MM.1S (cell line): ENCODE data around the gene TNFRSF14.

Source experiments
- DNase-seq: peaks from one replicate; pipeline ENCODE4 v3.0.0-alpha.2; 2015
- H2AFZ ChIP-seq: fragments of 300-600 bp; sonication (generic); 2 replicates; pipeline ENCODE4 v1.6.0; 2016; ENCODE audit warnings: antibody characterized with exemption, low read length
- H3F3A ChIP-seq: fragments of 300-600 bp; sonication (generic); 2 replicates; pipeline ENCODE4 v1.6.1; 2016; ENCODE audit warnings: mild to moderate bottlenecking, antibody characterized with exemption, low read length, moderate library complexity, mixed read lengths; ENCODE audit not compliant: insufficient read depth
- H3K27ac ChIP-seq: fragments of 300-600 bp; sonication (generic); 2 replicates; pipeline ENCODE4 v1.5.1; 2016; ENCODE audit warnings: mild to moderate bottlenecking, low read length
- H3K27me3 ChIP-seq: fragments of 300-600 bp; sonication (generic); replicated peaks from 2 replicates; pipeline ENCODE4 v1.6.0; 2016; ENCODE audit warnings: low read length; ENCODE audit not compliant: insufficient read depth
- H3K36me3 ChIP-seq: fragments of 300-600 bp; sonication (generic); replicated peaks from 2 replicates; pipeline ENCODE4 v1.6.1; 2016; ENCODE audit warnings: mild to moderate bottlenecking, low read length, mixed read lengths; ENCODE audit not compliant: insufficient read depth
- H3K4me1 ChIP-seq: fragments of 300-600 bp; sonication (generic); 2 replicates; pipeline ENCODE4 v1.6.1; 2016; ENCODE audit warnings: low read length, mixed read lengths
- H3K4me2 ChIP-seq: fragments of 300-600 bp; sonication (generic); 2 replicates; pipeline ENCODE4 v1.6.0; 2016; ENCODE audit warnings: low read depth, low read length
- H3K4me3 ChIP-seq: fragments of 300-600 bp; sonication (generic); 2 replicates; pipeline ENCODE4 v1.5.1; 2016; ENCODE audit warnings: low read length, mixed read lengths
- H3K79me2 ChIP-seq: fragments of 300-600 bp; sonication (generic); 2 replicates; pipeline ENCODE4 v1.6.1; 2016; ENCODE audit warnings: mixed run types, low read length, mixed read lengths
- H3K9ac ChIP-seq: fragments of 300-600 bp; sonication (generic); 2 replicates; pipeline ENCODE4 v1.6.1; 2016; ENCODE audit warnings: low read length, mixed read lengths
- H3K9me2 ChIP-seq: fragments of 300-600 bp; sonication (generic); replicated peaks from 2 replicates; pipeline ENCODE4 v1.6.1; 2016; ENCODE audit warnings: mild to moderate bottlenecking, low read length, mixed read lengths; ENCODE audit not compliant: insufficient read depth
- H3K9me3 ChIP-seq: fragments of 300-600 bp; sonication (generic); replicated peaks from 2 replicates; pipeline ENCODE4 v1.6.1; 2016; ENCODE audit warnings: mild to moderate bottlenecking, low read length, mixed read lengths; ENCODE audit not compliant: insufficient read depth
- H4K20me1 ChIP-seq: fragments of 300-600 bp; sonication (generic); 2 replicates; pipeline ENCODE4 v1.6.1; 2016; ENCODE audit warnings: mild to moderate bottlenecking, low read length, moderate library complexity, mixed read lengths; ENCODE audit not compliant: insufficient read depth
- CTCF ChIP-seq: fragments of 300-600 bp; sonication (generic); IDR thresholded peaks from 2 replicates; pipeline ENCODE4 v1.5.1; 2016; ENCODE audit warnings: antibody characterized with exemption, low read length, mixed read lengths
- EZH2 ChIP-seq: fragments of 300-600 bp; sonication (generic); optimal IDR thresholded peaks from 2 replicates; pipeline ENCODE3; 2017; ENCODE audit warnings: low read depth, mild to moderate bottlenecking, antibody characterized with exemption, low read length, mixed read lengths
- EZH2phosphoT487 ChIP-seq: fragments of 300-600 bp; sonication (generic); IDR thresholded peaks from 2 replicates; pipeline ENCODE4 v1.6.1; 2018; ENCODE audit warnings: antibody characterized with exemption, low read length

Gene TNFRSF14

DNA sequence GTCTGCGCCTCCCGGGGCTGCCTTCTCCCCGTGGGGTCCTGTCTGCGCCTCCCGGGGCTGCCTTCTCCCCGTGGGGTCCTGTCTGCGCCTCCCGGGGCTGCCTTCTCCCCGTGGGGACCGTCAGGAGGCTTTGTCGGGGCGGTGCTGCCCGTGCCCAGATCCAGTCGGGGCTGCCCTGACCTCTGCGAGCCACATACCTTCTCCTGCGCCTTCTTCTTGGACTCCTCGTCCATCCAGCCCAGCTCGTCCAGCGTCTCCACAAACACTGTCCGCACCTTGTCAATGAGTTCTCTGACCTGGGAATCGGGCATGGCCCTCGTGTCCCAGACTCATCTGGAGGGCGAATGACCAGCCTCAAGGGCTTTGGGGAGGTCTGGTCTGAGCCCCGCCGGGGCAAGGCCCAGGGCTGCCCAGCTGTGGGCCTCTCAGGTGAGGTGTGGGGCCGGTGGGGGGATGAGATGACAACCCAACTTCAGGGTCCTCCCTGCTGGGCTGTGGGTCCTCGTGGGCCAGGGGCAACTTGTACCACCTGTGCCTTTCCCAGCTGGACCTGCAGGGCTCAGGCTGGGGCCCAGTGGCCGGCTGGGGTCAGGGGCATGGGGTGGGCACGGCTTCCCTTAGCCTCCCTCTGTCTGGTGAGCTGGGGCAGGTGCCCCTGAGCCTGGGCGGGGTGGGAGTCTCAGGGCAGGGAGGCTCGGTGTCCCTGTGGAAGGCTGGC is 39.8 kb downstream of the TNFRSF14 start:
- Histone ChIP-seq H3K9me2 (no peaks in the 10 kb centered on the region), H3K27me3 (peaks cover 90% of the 10 kb centered on the region), H3K36me3 (no peaks in the 10 kb centered on the region), H3K4me3 (no peak overlapping the region), H3K9me3 (no peaks in the 10 kb centered on the region), H2AFZ (no peak overlapping the region), H3K27ac (no peak overlapping the region), H3K9ac (no peak overlapping the region), H3F3A (no peaks in the 10 kb centered on the region), H3K4me1 (no peaks in the 10 kb centered on the region), H4K20me1 (no peaks in the 10 kb centered on the region), H3K79me2 (no peaks in the 10 kb centered on the region), H3K4me2 (no peak overlapping the region)
- TF ChIP-seq EZH2phosphoT487 (no peak), EZH2 (no peak), CTCF (no peak)
- DNase-seq: no peak

DNA sequence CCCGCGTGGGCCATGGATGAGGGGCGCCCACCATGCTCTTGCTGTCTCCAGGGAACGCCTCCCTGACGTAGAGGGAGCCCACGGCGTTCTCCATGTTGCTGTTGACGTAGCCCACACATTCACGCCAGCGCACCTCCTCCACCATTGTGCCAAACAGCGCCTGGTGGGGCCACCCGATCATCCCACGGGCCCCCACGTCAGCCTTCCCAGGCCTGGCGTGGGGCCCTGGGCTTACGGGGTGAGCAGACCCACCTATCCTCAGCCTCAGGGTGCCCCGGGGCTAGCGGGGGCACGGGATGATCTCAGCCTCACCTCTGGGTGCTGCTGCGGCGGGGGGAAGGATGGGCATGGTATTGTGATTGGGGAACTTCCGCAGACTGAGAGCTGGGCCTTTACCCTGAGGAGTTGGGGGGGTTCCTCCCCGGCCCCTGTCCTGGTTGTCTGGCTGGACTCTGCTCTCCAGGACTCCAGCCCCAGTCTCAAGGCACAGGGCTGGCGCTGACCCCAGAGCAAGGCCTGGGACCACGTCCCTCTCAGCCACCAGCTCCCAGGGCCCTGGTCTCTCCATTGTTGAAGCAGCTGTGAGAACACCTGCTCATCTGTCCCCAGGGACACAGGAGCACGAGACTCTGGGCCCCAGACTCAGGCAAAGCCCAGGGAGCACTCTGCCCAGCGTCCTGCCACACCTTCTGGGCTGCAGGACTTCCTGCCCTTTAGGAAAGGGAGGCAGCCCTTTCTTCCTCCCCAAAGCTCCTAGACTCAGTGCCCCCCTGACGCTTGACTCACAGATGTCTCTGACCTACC is 40.6 kb downstream of the TNFRSF14 start:
- Histone ChIP-seq H3K27me3 (peaks cover 93% of the 10 kb centered on the region), H3K4me3 (no peak overlapping the region), H3K27ac (no peak overlapping the region), H4K20me1 (no peaks in the 10 kb centered on the region), H3K9ac (no peak overlapping the region), H2AFZ (no peak overlapping the region), H3K9me3 (no peaks in the 10 kb centered on the region), H3K4me2 (no peak overlapping the region), H3K9me2 (no peaks in the 10 kb centered on the region), H3K79me2 (no peaks in the 10 kb centered on the region), H3F3A (no peaks in the 10 kb centered on the region), H3K36me3 (no peaks in the 10 kb centered on the region), H3K4me1 (no peaks in the 10 kb centered on the region)
- TF ChIP-seq EZH2: no peak
- DNase-seq: no peak

DNA sequence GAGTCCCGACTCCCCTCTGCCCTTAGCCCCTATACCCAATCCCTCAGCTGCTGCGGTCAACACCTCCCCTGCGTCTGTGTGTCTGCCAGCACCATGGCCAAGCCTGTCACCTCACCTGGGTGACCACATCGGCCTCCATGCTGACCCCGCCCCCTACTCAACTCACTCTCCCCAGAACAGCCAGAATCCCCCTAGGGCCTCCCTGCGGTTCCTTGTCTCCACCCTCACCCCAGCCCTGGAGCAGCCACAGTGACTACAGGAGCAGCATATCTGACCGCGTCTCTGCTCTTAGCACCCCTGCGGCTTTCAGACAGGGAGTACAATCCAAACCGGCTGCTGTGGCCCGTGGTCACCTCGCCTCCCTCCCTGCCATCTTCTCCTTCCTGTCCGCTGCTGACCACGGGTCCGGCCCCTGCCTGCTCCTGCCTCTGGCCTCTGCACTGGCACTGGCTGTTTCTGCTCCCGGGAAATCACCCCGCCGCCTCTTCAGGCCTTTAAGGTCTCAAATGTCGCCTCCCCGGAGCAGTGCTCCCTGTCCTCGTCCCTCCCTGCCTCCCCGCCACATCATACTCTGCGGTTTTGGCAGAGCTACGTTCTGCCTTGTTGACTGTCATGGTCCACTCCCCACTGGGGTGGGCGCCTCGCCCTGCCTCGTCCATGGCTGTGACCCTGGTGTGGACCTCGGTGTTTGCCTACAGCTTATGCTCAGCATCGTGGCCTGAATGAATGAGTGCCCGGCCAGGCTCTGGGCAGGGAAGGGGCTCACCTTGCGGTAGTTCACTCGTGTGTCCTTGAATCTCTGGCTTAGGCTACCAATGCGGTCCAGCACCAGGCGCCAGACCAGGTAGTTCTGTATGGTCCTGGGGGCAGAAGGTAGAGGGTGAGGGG is 41.5 kb downstream of the TNFRSF14 start:
- H3K79me2 ChIP-seq: no peaks in the 10 kb centered on the region
- H3K9ac ChIP-seq: no peak overlapping the region
- no peak overlapping the region for H2AFZ ChIP-seq
- no peaks in the 10 kb centered on the region for H3K4me1 ChIP-seq
- no peak for TF ChIP-seq EZH2
- no peak for TF ChIP-seq EZH2phosphoT487
- no peak for TF ChIP-seq CTCF
- no peaks in the 10 kb centered on the region for H3K9me3 ChIP-seq
- no peak overlapping the region for H3K4me3 ChIP-seq
- peaks cover 100% of the 10 kb centered on the region for H3K27me3 ChIP-seq
- no peak overlapping the region for H3K27ac ChIP-seq
- no peak overlapping the region for H3K4me2 ChIP-seq
- H4K20me1 ChIP-seq: no peaks in the 10 kb centered on the region
- H3F3A ChIP-seq: no peaks in the 10 kb centered on the region
- H3K9me2 ChIP-seq: no peaks in the 10 kb centered on the region
- no peak for DNase-seq
- no peaks in the 10 kb centered on the region for H3K36me3 ChIP-seq
